ENCODE data around the gene JMY. TPM values are rescaled to one million over a fixed set of nuclear protein-coding genes. Genes with fewer than 3 reads are reported as not detected.

The JMY gene
- total and polyA plus RNA-seq, 2 donors (not counting 3 experiments of a cell fraction or from before 2014, with no cell fraction given), result 1.5 to 6.5 TPM

DNA sequence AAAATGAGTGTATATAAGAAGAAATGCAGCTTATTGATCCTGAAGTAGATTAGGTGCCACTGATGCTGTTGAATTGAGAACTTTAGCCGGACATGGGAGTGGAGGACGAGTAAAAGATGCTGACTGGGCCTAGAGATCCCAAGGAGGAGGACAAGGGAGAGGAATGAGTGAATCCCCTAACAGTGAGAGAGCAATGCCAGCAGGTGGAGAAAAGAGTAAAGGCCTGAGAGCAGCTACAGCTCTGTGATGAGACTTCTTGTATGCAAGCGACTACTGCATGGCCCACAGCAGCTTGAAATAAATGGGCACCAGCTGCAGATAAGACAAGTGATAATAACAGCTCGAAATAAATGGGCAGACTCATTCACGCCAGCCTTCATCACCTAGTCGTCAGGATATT, 44.5 kb upstream of the JMY start:
- dilution Hi-C loops (cut with MboI; ENCODE audit: extremely low pct_ligation_motif_present, low sequenced_read_pairs), result no loop called here
- CTCF ChIA-PET, result interaction anchor here (0.7 to 1.6 kb wide), 4 partner anchors 14 to 166 kb away, joined by 3 to 5 read pairs (median 3); no protein-coding TSS in a partner anchor
- no peak for FAIRE-seq

DNA sequence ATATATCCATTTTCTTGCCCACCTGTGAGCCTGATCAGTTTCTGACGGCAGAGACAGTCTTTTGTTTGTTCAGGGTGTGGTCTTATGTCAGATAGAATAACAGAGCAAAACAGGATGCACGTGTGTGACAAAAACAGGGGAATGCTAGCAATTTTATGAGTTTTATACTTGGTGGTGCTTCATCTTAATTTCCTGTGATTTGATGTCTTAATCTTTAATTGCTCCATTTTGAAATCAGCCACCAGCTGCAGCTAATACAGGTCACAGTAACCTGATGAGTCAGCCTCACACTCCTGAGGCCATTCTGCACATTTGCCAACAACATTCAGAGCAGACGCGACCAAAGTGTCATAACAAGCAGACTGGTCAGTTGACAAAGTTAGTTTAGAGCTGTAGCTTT, 42.3 kb upstream of the JMY start:
- Histone ChIP-seq H3K27me3 (ENCODE audit: control insufficient read depth in 2 of 2, insufficient read depth in 2 of 2, low read length in 2 of 2) (no peaks in the 10 kb centered on the region), H3K79me2 (ENCODE audit: control insufficient read depth, insufficient read depth, low read length) (no peaks in the 10 kb centered on the region), H4K20me1 (replicated peaks; ENCODE audit: control insufficient read depth, extremely low read depth, insufficient read depth, low read length) (no peaks in the 10 kb centered on the region), H3K9ac (replicated peaks; ENCODE audit: extremely low read depth, insufficient read depth, low read length) (no peak overlapping the region), H3K27ac (ENCODE audit: insufficient read depth, low read depth, low read length) (no peak overlapping the region), H2AFZ (ENCODE audit: low read depth, low read length) (no peak overlapping the region), H3K9me1 (replicated peaks; ENCODE audit: control insufficient read depth, extremely low read depth, insufficient read depth, low read length) (no peaks in the 10 kb centered on the region), H3K4me2 (ENCODE audit: insufficient read depth, low read length) (no peak overlapping the region), H3K4me1 (ENCODE audit: control insufficient read depth, extremely low read depth, insufficient read depth, low read length) (no peaks in the 10 kb centered on the region), H3K36me3 (ENCODE audit: control insufficient read depth in 2 of 2, extremely low read depth in 1 of 2, insufficient read depth in 2 of 2, low read length in 2 of 2) (no peaks in the 10 kb centered on the region), H3K9me3 (replicated peaks; ENCODE audit: control insufficient read depth, insufficient read depth, low read length) (no peaks in the 10 kb centered on the region), H3K4me3 (replicated peaks in 1 of 3; ENCODE audit: insufficient read depth in 1 of 3, low read depth in 1 of 3, low read length in 3 of 3) (no peak overlapping the region)
- intact Hi-C loops (cut with micrococcal nuclease) (no loop called here), dilution Hi-C loops (cut with MboI; ENCODE audit: extremely low pct_ligation_motif_present, low sequenced_read_pairs) (no loop called here)
- peak; percentile 12 for DNase-seq (ENCODE audit: low read depth, low spot score)
- no peak for TF ChIP-seq POLR2A (IDR thresholded peaks at IDR 0.05; ENCODE audit: low read depth, low read length)
- TF ChIP-seq, protein P1, sequence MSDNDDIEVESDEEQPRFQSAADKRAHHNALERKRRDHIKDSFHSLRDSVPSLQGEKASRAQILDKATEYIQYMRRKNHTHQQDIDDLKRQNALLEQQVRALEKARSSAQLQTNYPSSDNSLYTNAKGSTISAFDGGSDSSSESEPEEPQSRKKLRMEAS (IDR thresholded peaks at IDR 0.05; ENCODE audit: insufficient read depth, insufficient read length), result no peak
- ChIA-PET CTCF (no interaction called here), POLR2A (no interaction called here)
- BruUV-seq (replicated peaks), result no TSS peak
- no peak for FAIRE-seq

More for the DNA sequence above, 44.5 kb upstream of the JMY start:
- Histone ChIP-seq H4K20me1 (replicated peaks; ENCODE audit: control insufficient read depth, extremely low read depth, insufficient read depth, low read length) (no peaks in the 10 kb centered on the region), H3K36me3 (ENCODE audit: control insufficient read depth in 2 of 2, extremely low read depth in 1 of 2, insufficient read depth in 2 of 2, low read length in 2 of 2) (no peaks in the 10 kb centered on the region), H3K4me2 (ENCODE audit: insufficient read depth, low read length) (no peak overlapping the region), H3K79me2 (ENCODE audit: control insufficient read depth, insufficient read depth, low read length) (no peaks in the 10 kb centered on the region), H3K9me1 (replicated peaks; ENCODE audit: control insufficient read depth, extremely low read depth, insufficient read depth, low read length) (no peaks in the 10 kb centered on the region), H2AFZ (ENCODE audit: low read depth, low read length) (no peak overlapping the region), H3K27me3 (ENCODE audit: control insufficient read depth in 2 of 2, insufficient read depth in 2 of 2, low read length in 2 of 2) (no peaks in the 10 kb centered on the region), H3K4me1 (ENCODE audit: control insufficient read depth, extremely low read depth, insufficient read depth, low read length) (no peaks in the 10 kb centered on the region), H3K4me3 (replicated peaks in 1 of 3; ENCODE audit: insufficient read depth in 1 of 3, low read depth in 1 of 3, low read length in 3 of 3) (no peak overlapping the region), H3K9me3 (replicated peaks; ENCODE audit: control insufficient read depth, insufficient read depth, low read length) (no peaks in the 10 kb centered on the region), H3K27ac (ENCODE audit: insufficient read depth, low read depth, low read length) (no peak overlapping the region), H3K9ac (replicated peaks; ENCODE audit: extremely low read depth, insufficient read depth, low read length) (no peak overlapping the region)
- intact Hi-C loops (cut with micrococcal nuclease), result no loop called here
- POLR2A ChIA-PET, result interaction anchor here (0.7 kb wide), 1 partner anchor 29 kb away, joined by 3 read pairs; no protein-coding TSS in a partner anchor
- TF ChIP-seq EZH2 (IDR thresholded peaks at IDR 0.05; ENCODE audit: borderline replicate concordance, low read depth, low read length, severe bottlenecking) (no peak), FOS (IDR thresholded peaks at IDR 0.05; ENCODE audit: borderline replicate concordance, insufficient read depth, low read length) (no peak), POLR2A (IDR thresholded peaks at IDR 0.05; ENCODE audit: low read depth, low read length) (no peak), POLR2AphosphoS5 (IDR thresholded peaks at IDR 0.05; ENCODE audit: insufficient read depth, low read depth, low read length) (no peak), JUN (IDR thresholded peaks at IDR 0.05; ENCODE audit: borderline replicate concordance, insufficient read depth, insufficient read length, low read depth) (no peak), GATA2 (IDR thresholded peaks at IDR 0.05; ENCODE audit: insufficient read depth, insufficient read length, low read depth, low read length) (no peak), MYC (IDR thresholded peaks at IDR 0.05; ENCODE audit: low read depth, low read length) (no peak)
- DNase-seq (ENCODE audit: low read depth, low spot score), result no peak
- no TSS peak for BruUV-seq (replicated peaks)
